Naive thymus-derived CD4-positive, alpha-beta T cell (primary cell): Measurements from ENCODE around the gene DYNLT4. TPM values are rescaled to one million over a fixed set of nuclear protein-coding genes. Genes with fewer than 3 reads are reported as not detected.
A peak's percentile ranks its signal among the peaks of the same experiment; 100 is the strongest.
"Not testable (repeated sequence)": the region's sequence is repeated elsewhere in the genome, so short reads cannot be mapped to it uniquely, and the experiment has no call there.

ENCODE experiments used
- ATAC-seq: fragments of 150-1000 bp; cut with Tn5 transposase; 2 replicates; pipeline ENCODE4 v1.10.0; 2021; ENCODE audit warnings: mild to moderate bottlenecking, moderate library complexity
- CTCF ChIA-PET: fragments of 350-600 bp; sonication (Branson Sonifier 250); formaldehyde crosslinking; loops from one replicate; lab custom pipeline; 2021; ENCODE audit warnings: antibody characterized with exemption; lab: Charles Lee
- POLR2A ChIA-PET: fragments of 350-600 bp; sonication (Branson Sonifier 250); formaldehyde crosslinking; loops from one replicate; lab custom pipeline; 2021; ENCODE audit warnings: antibody characterized with exemption, inconsistent platforms; lab: Charles Lee
- DNase-seq, 9 donors: peaks; one replicate each; pipeline versions ENCODE4 v3.0.0 to v3.0.0-alpha.2; 2020 to 2022; ENCODE audit warnings: mixed read lengths in 1 of 9
- H3K27ac ChIP-seq: one replicate; pipeline ENCODE4 v1.7.0; 2013; ENCODE audit warnings: mild to moderate bottlenecking, low read depth, low read length, moderate library complexity
- H3K27me3 ChIP-seq, 2 donors: one replicate each; pipeline ENCODE4 v1.7.0; 2013; ENCODE audit warnings: low read length in 2 of 2, mild to moderate bottlenecking in 2 of 2, moderate library complexity in 2 of 2; ENCODE audit not compliant: control insufficient read depth in 2 of 2, insufficient read depth in 2 of 2
- H3K36me3 ChIP-seq, 3 experiments: 1 replicate in 2 of 3; 2 replicates in 1 of 3; pipeline ENCODE4 v1.7.0; 2013; ENCODE audit warnings: low read length in 3 of 3, mild to moderate bottlenecking in 3 of 3, moderate library complexity in 1 of 3; ENCODE audit not compliant: insufficient read depth in 3 of 3, control insufficient read depth in 2 of 3
- H3K4me1 ChIP-seq, 2 donors: one replicate each; pipeline ENCODE4 v1.7.0; 2013; ENCODE audit warnings: low read length in 2 of 2, mild to moderate bottlenecking in 2 of 2, moderate library complexity in 1 of 2; ENCODE audit not compliant: control insufficient read depth in 2 of 2, insufficient read depth in 2 of 2
- H3K4me3 ChIP-seq: 2 replicates; pipeline ENCODE4 v1.7.0; 2013; ENCODE audit warnings: mild to moderate bottlenecking, low read length
- H3K9me3 ChIP-seq, 3 experiments: 1 replicate in 2 of 3; 2 replicates in 1 of 3; pipeline ENCODE4 v1.7.0; 2013; ENCODE audit warnings: low read length in 3 of 3; ENCODE audit not compliant: control insufficient read depth in 2 of 3
- H3K27ac Mint-ChIP-seq, 9 donors: one replicate each; pipeline ENCODE4 v1.8.0; 2020 to 2022; ENCODE audit warnings: mixed read lengths in 9 of 9, mild to moderate bottlenecking in 8 of 9, moderate library complexity in 5 of 9, inconsistent platforms in 2 of 9
- H3K27me3 Mint-ChIP-seq, 5 donors: one replicate each; pipeline ENCODE4 v1.8.0; 2021 to 2022; ENCODE audit warnings: mixed read lengths in 5 of 5, mild to moderate bottlenecking in 1 of 5
- H3K36me3 Mint-ChIP-seq, 5 donors: one replicate each; pipeline ENCODE4 v1.8.0; 2020 to 2022; ENCODE audit warnings: mixed read lengths in 5 of 5, mild to moderate bottlenecking in 3 of 5, inconsistent platforms in 1 of 5
- H3K4me1 Mint-ChIP-seq, 7 donors: one replicate each; pipeline ENCODE4 v1.8.0; 2020 to 2022; ENCODE audit warnings: mixed read lengths in 7 of 7, mild to moderate bottlenecking in 3 of 7, inconsistent platforms in 1 of 7
- H3K4me3 Mint-ChIP-seq, 10 donors: one replicate each; pipeline ENCODE4 v1.8.0; 2020 to 2022; ENCODE audit warnings: mild to moderate bottlenecking in 10 of 10, mixed read lengths in 10 of 10, moderate library complexity in 6 of 10, inconsistent platforms in 2 of 10
- H3K9me3 Mint-ChIP-seq, 11 donors: one replicate each; pipeline ENCODE4 v1.8.0; 2020 to 2022; ENCODE audit warnings: mixed read lengths in 11 of 11, mild to moderate bottlenecking in 4 of 11, inconsistent platforms in 1 of 11, moderate library complexity in 1 of 11
- intact Hi-C, 2 donors: fragments of 100-400 bp; cut with micrococcal nuclease; formaldehyde crosslinking; loops; one replicate each; pipeline ENCODE4 v1.15.1; 2023
- polyA plus RNA-seq, 2 donors: library from polyadenylated mRNA; unstranded; fragments of 300-500 nt; fragmentation: Illumina TruSeq; gene quantifications; one replicate each; pipeline ENCODE4 v1.2.3, GENCODE V29; 2021
- total RNA-seq, 6 experiments: library from RNA in 5 of 6; stranded (reverse) in 5 of 6; gene quantifications; 1 replicate in 5 of 6; 2 replicates in 1 of 6; pipeline ENCODE4 v1.2.3 and lab custom pipeline; 2021 to 2026

Gene DYNLT4
- total and polyA plus RNA-seq, 7 experiments from 2014 or later = 0.31 to 9.7 (median 0.76) TPM; not detected in 1

- H3K4me3 Mint-ChIP-seq, ATAC-seq, H3K4me1 ChIP-seq, H3K27ac ChIP-seq, H3K27ac Mint-ChIP-seq, H3K27me3 ChIP-seq, H3K9me3 Mint-ChIP-seq, intact Hi-C loops, H3K4me1 Mint-ChIP-seq, H3K36me3 ChIP-seq, H3K9me3 ChIP-seq, H3K4me3 ChIP-seq, DNase-seq, H3K27me3 Mint-ChIP-seq: not testable (repeated sequence)
- ChIA-PET CTCF (interaction anchor here (0.8 kb wide), 1 partner anchor 37 kb away, joined by 3 read pairs; no protein-coding TSS in a partner anchor), POLR2A (interaction anchor here (2.1 kb wide), 1 partner anchor 9 kb away, joined by 12 read pairs; the partner anchor contains the start of gene RPS8)
- H3K36me3 Mint-ChIP-seq = peaks cover 0 to 12% (median 0%) of the 10 kb centered on the region in 5 donors
Measured at GRCh38 chr1:44766421-44766820, 40.7 kb downstream of the DYNLT4 start.

- Histone ChIP-seq H3K9me3 (no peaks in the 10 kb centered on the region), H3K27ac (no peak overlapping the region), H3K36me3 (no peaks in the 10 kb centered on the region), H3K27me3 (no peaks in the 10 kb centered on the region), H3K4me3 (no peak overlapping the region), H3K4me1 (no peaks in the 10 kb centered on the region)
- no peak for DNase-seq
- Mint-ChIP-seq H3K4me1 (peaks cover 0 to 9% (median 4%) of the 10 kb centered on the region in 7 donors), H3K4me3 (no peak overlapping the region), H3K27ac (no peak overlapping the region), H3K27me3 (no peaks in the 10 kb centered on the region), H3K9me3 (no peaks in the 10 kb centered on the region), H3K36me3 (peaks cover 0 to 25% (median 0%) of the 10 kb centered on the region in 5 donors)
- POLR2A ChIA-PET = interaction anchor here (0.7 to 1.5 kb wide), 2 partner anchors 15 to 1306 kb away, joined by 4 read pairs; no protein-coding TSS in a partner anchor
- intact Hi-C loops = no loop called here
- CTCF ChIA-PET = no interaction called here
- ATAC-seq = no peak
Measured at GRCh38 chr1:44760876-44761275, 46.3 kb downstream of the DYNLT4 start.

- intact Hi-C loops = no loop called here
- H3K27ac Mint-ChIP-seq = no peak overlapping the region
- Histone ChIP-seq H3K27ac (no peak overlapping the region), H3K4me3 (no peak overlapping the region), H3K27me3 (no peaks in the 10 kb centered on the region), H3K36me3 (no peaks in the 10 kb centered on the region), H3K4me1 (no peaks in the 10 kb centered on the region), H3K9me3 (no peaks in the 10 kb centered on the region)
- H3K27me3 Mint-ChIP-seq = no peaks in the 10 kb centered on the region
- peaks cover 0 to 12% (median 4%) of the 10 kb centered on the region in 7 donors for H3K4me1 Mint-ChIP-seq
- no peaks in the 10 kb centered on the region for H3K9me3 Mint-ChIP-seq
- CTCF ChIA-PET = no interaction called here
- DNase-seq (no peak), ATAC-seq (no peak)
- POLR2A ChIA-PET = interaction anchor here (0.6 to 1.8 kb wide), 3 partner anchors 14 to 1791 kb away, joined by 3 to 5 read pairs (median 4); partner anchors contain the start of gene RNU5D-1
- H3K36me3 Mint-ChIP-seq = peaks cover 0 to 34% (median 0%) of the 10 kb centered on the region in 5 donors
- no peak overlapping the region for H3K4me3 Mint-ChIP-seq
Measured at GRCh38 chr1:44759077-44759476, 48.1 kb downstream of the DYNLT4 start.

GRCh38 chr1:44757420-44757819 lies 49.7 kb downstream of the DYNLT4 start:
- H3K4me1 ChIP-seq = no peaks in the 10 kb centered on the region
- Mint-ChIP-seq H3K9me3 (no peaks in the 10 kb centered on the region), H3K27ac (peak overlapping the region in 2 of 9 donors; percentile 42 to 49), H3K36me3 (peaks cover 0 to 36% (median 0%) of the 10 kb centered on the region in 5 donors), H3K4me3 (no peak overlapping the region), H3K4me1 (peaks cover 0 to 12% (median 5%) of the 10 kb centered on the region in 7 donors), H3K27me3 (no peaks in the 10 kb centered on the region)
- ATAC-seq (no peak), DNase-seq (no peak)
- CTCF ChIA-PET = interaction anchor here (0.7 kb wide), 1 partner anchor 1452 kb away, joined by 3 read pairs; no protein-coding TSS in a partner anchor
- no peak overlapping the region for H3K4me3 ChIP-seq
- H3K36me3 ChIP-seq = no peaks in the 10 kb centered on the region
- no peaks in the 10 kb centered on the region for H3K27me3 ChIP-seq
- no peak overlapping the region for H3K27ac ChIP-seq
- H3K9me3 ChIP-seq = no peaks in the 10 kb centered on the region
- intact Hi-C loops = no loop called here
- POLR2A ChIA-PET = no interaction called here

Other genes with a start within 250 kb of the DYNLT4 start
- gene TMEM53, start 132.9 kb downstream of the DYNLT4 start, total RNA-seq = 1 to 10 TPM; 1.6 to 3.5 (median 1.9) TPM
- gene TMEM53, start 132.9 kb downstream of the DYNLT4 start, polyA plus RNA-seq = 1 to 10 TPM; 2.9 to 3.5 TPM
- gene ARMH1, start 132.6 kb downstream of the DYNLT4 start, total RNA-seq = 100 to 1,000 TPM in 1 of 5 experiments, 10 to 100 TPM in 4; 65.8 to 205 (median 87.0) TPM
- 10 to 100 TPM; 32.8 to 41.0 TPM for gene ARMH1, start 132.6 kb downstream of the DYNLT4 start, polyA plus RNA-seq
- gene RNU5D-1, start 76.2 kb downstream of the DYNLT4 start, total RNA-seq = not detected
- gene RNU5D-1, start 76.2 kb downstream of the DYNLT4 start, polyA plus RNA-seq = not detected
- 10 to 100 TPM in 1 of 5 experiments, 1 to 10 TPM in 2, under 1 TPM in 2; 0.32 to 69.3 (median 1.1) TPM for gene KIF2C, start 67.5 kb downstream of the DYNLT4 start, total RNA-seq
- under 1 TPM in 1 of 2 donors, not detected in 1; 0.52 TPM for gene KIF2C, start 67.5 kb downstream of the DYNLT4 start, polyA plus RNA-seq
- gene RPS8, start 31.8 kb downstream of the DYNLT4 start, total RNA-seq = 1,000 to 10,000 TPM; 2,000 to 3,409 (median 3,025) TPM
- gene RPS8, start 31.8 kb downstream of the DYNLT4 start, polyA plus RNA-seq = 1,000 to 10,000 TPM in 1 of 2 donors, 100 to 1,000 TPM in 1; 954 to 1,486 TPM
- gene BEST4, start 19.2 kb downstream of the DYNLT4 start, total RNA-seq = 1 to 10 TPM in 2 of 5 experiments, under 1 TPM in 3; 0.77 to 1.4 (median 0.96) TPM
- under 1 TPM in 1 of 2 donors, not detected in 1; 0.72 TPM for gene BEST4, start 19.2 kb downstream of the DYNLT4 start, polyA plus RNA-seq
- 100 to 1,000 TPM in 4 of 5 experiments, 10 to 100 TPM in 1; 92.8 to 456 (median 142) TPM for gene PLK3, start 7.0 kb downstream of the DYNLT4 start, total RNA-seq
- gene PLK3, start 7.0 kb downstream of the DYNLT4 start, polyA plus RNA-seq = 10 to 100 TPM; 30.5 to 59.1 TPM
- 10 to 100 TPM; 11.2 to 47.2 (median 13.5) TPM for gene BTBD19, start 1.2 kb upstream of the DYNLT4 start, total RNA-seq
- under 1 TPM; 0.07 to 0.28 TPM for gene BTBD19, start 1.2 kb upstream of the DYNLT4 start, polyA plus RNA-seq
- 1 to 10 TPM; 1.3 to 2.8 (median 1.4) TPM for gene PTCH2, start 35.9 kb upstream of the DYNLT4 start, total RNA-seq
- gene PTCH2, start 35.9 kb upstream of the DYNLT4 start, polyA plus RNA-seq = under 1 TPM in 1 of 2 donors, not detected in 1; 0.06 TPM
- gene EIF2B3, start 179.2 kb upstream of the DYNLT4 start, total RNA-seq = 10 to 100 TPM; 13.0 to 29.0 (median 17.8) TPM
- 10 to 100 TPM; 19.4 to 32.0 TPM for gene EIF2B3, start 179.2 kb upstream of the DYNLT4 start, polyA plus RNA-seq
- 10 to 100 TPM; 38.8 to 53.7 (median 42.2) TPM for gene HECTD3, start 204.0 kb upstream of the DYNLT4 start, total RNA-seq
- 10 to 100 TPM; 12.2 to 26.9 TPM for gene HECTD3, start 204.0 kb upstream of the DYNLT4 start, polyA plus RNA-seq
- 10 to 100 TPM; 40.7 to 72.8 (median 58.1) TPM for gene UROD, start 204.9 kb upstream of the DYNLT4 start, total RNA-seq
- 10 to 100 TPM; 90.5 to 91.3 TPM for gene UROD, start 204.9 kb upstream of the DYNLT4 start, polyA plus RNA-seq